Naive B cell (primary cell): Measurements from ENCODE around the gene SLAIN2. TPM values are rescaled to one million over a fixed set of nuclear protein-coding genes. Genes with fewer than 3 reads are reported as not detected.

Experiments used
- ATAC-seq, 2 donors: fragments of 150-1000 bp; cut with Tn5 transposase; 2 replicates each; pipeline ENCODE4 v1.10.0; 2021; ENCODE audit warnings: low read depth in 2 of 2, mild to moderate bottlenecking in 2 of 2, moderate library complexity in 2 of 2
- DNase-seq: peaks from one replicate; pipeline ENCODE4 v3.0.0; 2022
- H3K27ac Mint-ChIP-seq, 6 donors: one replicate each; pipeline ENCODE4 v1.8.0; 2020 to 2022; ENCODE audit warnings: mild to moderate bottlenecking in 6 of 6, mixed read lengths in 6 of 6, moderate library complexity in 5 of 6, inconsistent platforms in 2 of 6
- H3K27me3 Mint-ChIP-seq, 3 donors: one replicate each; pipeline ENCODE4 v1.8.0; 2021 to 2022; ENCODE audit warnings: mixed read lengths in 3 of 3, mild to moderate bottlenecking in 1 of 3
- H3K36me3 Mint-ChIP-seq, 2 donors: one replicate each; pipeline ENCODE4 v1.8.0; 2020 to 2022; ENCODE audit warnings: mixed read lengths in 2 of 2, inconsistent platforms in 1 of 2, mild to moderate bottlenecking in 1 of 2
- H3K4me1 Mint-ChIP-seq, 3 donors: one replicate each; pipeline ENCODE4 v1.8.0; 2020 to 2022; ENCODE audit warnings: mixed read lengths in 3 of 3, inconsistent platforms in 1 of 3, mild to moderate bottlenecking in 1 of 3, moderate library complexity in 1 of 3
- H3K4me3 Mint-ChIP-seq, 8 donors: one replicate each; pipeline ENCODE4 v1.8.0; 2020 to 2022; ENCODE audit warnings: mild to moderate bottlenecking in 8 of 8, mixed read lengths in 8 of 8, moderate library complexity in 8 of 8, inconsistent platforms in 2 of 8
- H3K9me3 Mint-ChIP-seq, 7 donors: one replicate each; pipeline ENCODE4 v1.8.0; 2020 to 2022; ENCODE audit warnings: mixed read lengths in 7 of 7, mild to moderate bottlenecking in 5 of 7, inconsistent platforms in 2 of 7, moderate library complexity in 1 of 7
- polyA plus RNA-seq, 6 donors: library from polyadenylated mRNA; unstranded; fragments of 300-500 nt; fragmentation: Illumina TruSeq; gene quantifications; one replicate each; pipeline ENCODE4 v1.2.3, GENCODE V29; 2021; ENCODE audit warnings: low read depth in 6 of 6

Gene SLAIN2
- polyA plus RNA-seq, 6 donors from 2014 or later, result 14.5 to 33.2 (median 28.0) TPM

DNA sequence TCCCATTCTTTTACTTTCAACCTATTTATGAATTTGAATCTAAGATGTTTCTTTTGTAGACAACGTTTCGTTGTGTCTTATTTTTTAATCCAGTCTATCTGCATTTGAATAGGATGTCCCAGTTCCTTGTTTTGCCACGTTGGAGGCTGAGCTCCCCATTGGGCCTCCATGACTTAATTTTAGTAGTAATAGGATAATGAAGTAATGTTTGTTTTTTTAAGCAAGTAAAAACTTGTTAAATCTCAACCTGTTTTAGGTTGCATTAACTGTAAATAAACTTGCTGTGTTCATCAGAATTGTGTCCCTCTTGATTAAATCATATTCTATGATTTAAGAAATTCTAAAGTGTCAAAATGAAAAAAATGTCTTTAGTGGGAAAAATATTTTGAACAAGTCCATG is 25.3 kb downstream of the SLAIN2 start:
- H3K27me3 Mint-ChIP-seq, result no peaks in the 10 kb centered on the region
- H3K27ac Mint-ChIP-seq, result no peak overlapping the region
- ATAC-seq (no peak), DNase-seq (no peak)
- H3K4me1 Mint-ChIP-seq, result peaks cover 28 to 48% (median 29%) of the 10 kb centered on the region in 3 donors
- peaks cover 0 to 5% of the 10 kb centered on the region in 2 donors for H3K36me3 Mint-ChIP-seq
- H3K4me3 Mint-ChIP-seq, result no peak overlapping the region
- H3K9me3 Mint-ChIP-seq, result no peaks in the 10 kb centered on the region

- Mint-ChIP-seq H3K9me3 (no peaks in the 10 kb centered on the region), H3K36me3 (peaks cover 0 to 5% of the 10 kb centered on the region in 2 donors), H3K4me3 (no peak overlapping the region), H3K27me3 (no peaks in the 10 kb centered on the region), H3K27ac (peak overlapping the region in 1 of 6 donors; percentile 23), H3K4me1 (peaks cover 27 to 48% (median 27%) of the 10 kb centered on the region in 3 donors)
- ATAC-seq, result no peak
- no peak for DNase-seq
Observed at GRCh38 chr4:48367016-48367415, 25.7 kb downstream of the SLAIN2 start.

DNA sequence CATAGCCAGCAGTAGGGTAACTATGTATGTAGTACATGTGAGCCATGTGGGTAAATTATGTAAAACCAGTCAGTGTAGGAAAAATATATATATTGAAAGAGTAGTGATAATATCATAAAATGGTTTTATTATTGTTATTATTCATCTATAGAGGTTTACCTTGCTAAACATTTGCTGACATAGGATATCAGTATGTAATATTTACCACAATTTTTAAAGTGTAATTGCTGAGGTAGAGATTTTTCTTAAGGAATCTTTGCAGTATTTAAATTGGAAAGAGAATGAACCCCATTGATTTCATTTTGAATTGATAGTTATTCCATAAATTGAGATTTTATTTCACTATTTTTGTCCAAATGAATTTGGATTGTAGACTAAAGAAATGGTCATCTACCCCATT is 27.1 kb downstream of the SLAIN2 start:
- Mint-ChIP-seq H3K9me3 (no peaks in the 10 kb centered on the region), H3K4me3 (no peak overlapping the region), H3K36me3 (peaks cover 0 to 5% of the 10 kb centered on the region in 2 donors), H3K27me3 (no peaks in the 10 kb centered on the region), H3K4me1 (peaks cover 27 to 48% (median 34%) of the 10 kb centered on the region in 3 donors), H3K27ac (no peak overlapping the region)
- DNase-seq (no peak), ATAC-seq (no peak)

- H3K27ac Mint-ChIP-seq, result no peak overlapping the region
- peaks cover 33 to 48% (median 34%) of the 10 kb centered on the region in 3 donors for H3K4me1 Mint-ChIP-seq
- DNase-seq, result no peak
- peaks cover 0 to 5% of the 10 kb centered on the region in 2 donors for H3K36me3 Mint-ChIP-seq
- H3K27me3 Mint-ChIP-seq, result no peaks in the 10 kb centered on the region
- H3K4me3 Mint-ChIP-seq, result peak overlapping the region in 1 of 8 donors; percentile 36
- ATAC-seq, result no peak
- no peaks in the 10 kb centered on the region for H3K9me3 Mint-ChIP-seq
Observed at GRCh38 chr4:48369248-48369647, 27.9 kb downstream of the SLAIN2 start.

- no peaks in the 10 kb centered on the region for H3K27me3 Mint-ChIP-seq
- ATAC-seq, result no peak
- DNase-seq, result no peak
- no peaks in the 10 kb centered on the region for H3K9me3 Mint-ChIP-seq
- H3K36me3 Mint-ChIP-seq, result peaks cover 0 to 7% of the 10 kb centered on the region in 2 donors
- no peak overlapping the region for H3K4me3 Mint-ChIP-seq
- H3K4me1 Mint-ChIP-seq, result peaks cover 38 to 48% (median 39%) of the 10 kb centered on the region in 3 donors
- H3K27ac Mint-ChIP-seq, result peak overlapping the region in 3 of 6 donors; percentile 16 to 74 (median 21)
Observed at GRCh38 chr4:48369771-48370170, 28.4 kb downstream of the SLAIN2 start.

DNA sequence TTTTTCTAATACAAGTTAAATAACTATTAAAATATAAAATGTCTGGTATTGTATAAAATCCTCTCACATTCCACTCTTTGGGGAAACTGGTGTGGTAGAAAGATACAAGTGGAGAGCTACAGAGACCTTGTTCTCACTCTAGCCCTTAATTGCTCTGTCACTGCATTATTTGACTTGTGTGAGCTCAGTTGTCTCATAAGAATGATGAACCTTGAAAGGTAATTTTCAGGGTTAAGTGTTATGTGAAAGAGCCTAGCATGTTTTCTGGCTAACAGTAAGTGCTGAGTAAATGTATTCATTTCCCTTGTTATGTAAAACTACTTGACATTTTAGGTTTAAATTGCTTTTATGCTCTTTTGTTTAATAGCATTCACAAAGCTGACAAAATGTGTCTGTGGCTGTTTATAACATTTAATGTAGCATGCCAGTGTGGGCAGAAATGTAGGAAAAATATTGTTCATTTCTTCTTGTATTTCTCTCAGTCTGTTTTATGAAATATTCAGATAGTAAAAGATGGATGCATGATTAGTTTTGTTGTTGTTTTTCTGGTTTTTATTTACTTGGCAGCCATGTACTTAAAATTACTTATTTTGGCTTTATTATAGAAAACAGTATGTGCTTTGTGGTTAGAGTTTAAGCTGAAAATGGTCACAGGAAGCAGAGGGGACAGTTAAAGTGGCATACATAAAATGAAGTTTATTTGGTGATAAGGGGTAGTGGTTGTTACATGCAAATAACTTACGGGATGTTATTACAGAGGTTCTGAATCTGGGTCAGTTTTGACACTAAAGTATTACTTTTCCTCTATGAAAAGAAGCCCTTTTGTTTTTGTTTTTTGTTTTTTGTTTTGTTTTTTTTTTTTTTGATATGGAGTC is 29.2 kb downstream of the SLAIN2 start:
- no peaks in the 10 kb centered on the region for H3K9me3 Mint-ChIP-seq
- peaks cover 43 to 48% (median 43%) of the 10 kb centered on the region in 3 donors for H3K4me1 Mint-ChIP-seq
- ATAC-seq (no peak), DNase-seq (no peak)
- H3K4me3 Mint-ChIP-seq, result peak overlapping the region in 1 of 8 donors; percentile 23
- H3K27me3 Mint-ChIP-seq, result no peaks in the 10 kb centered on the region
- peak overlapping the region; percentile 26 to 88 (median 52) for H3K27ac Mint-ChIP-seq
- peaks cover 4 to 14% of the 10 kb centered on the region in 2 donors for H3K36me3 Mint-ChIP-seq

GRCh38 chr4:48372272-48372671 is 30.9 kb downstream of the SLAIN2 start:
- H3K27ac Mint-ChIP-seq, result no peak overlapping the region
- no peak overlapping the region for H3K4me3 Mint-ChIP-seq
- ATAC-seq (no peak), DNase-seq (no peak)
- no peaks in the 10 kb centered on the region for H3K27me3 Mint-ChIP-seq
- H3K4me1 Mint-ChIP-seq, result peaks cover 33 to 39% (median 38%) of the 10 kb centered on the region in 3 donors
- peaks cover 10 to 19% of the 10 kb centered on the region in 2 donors for H3K36me3 Mint-ChIP-seq
- H3K9me3 Mint-ChIP-seq, result no peaks in the 10 kb centered on the region

DNA sequence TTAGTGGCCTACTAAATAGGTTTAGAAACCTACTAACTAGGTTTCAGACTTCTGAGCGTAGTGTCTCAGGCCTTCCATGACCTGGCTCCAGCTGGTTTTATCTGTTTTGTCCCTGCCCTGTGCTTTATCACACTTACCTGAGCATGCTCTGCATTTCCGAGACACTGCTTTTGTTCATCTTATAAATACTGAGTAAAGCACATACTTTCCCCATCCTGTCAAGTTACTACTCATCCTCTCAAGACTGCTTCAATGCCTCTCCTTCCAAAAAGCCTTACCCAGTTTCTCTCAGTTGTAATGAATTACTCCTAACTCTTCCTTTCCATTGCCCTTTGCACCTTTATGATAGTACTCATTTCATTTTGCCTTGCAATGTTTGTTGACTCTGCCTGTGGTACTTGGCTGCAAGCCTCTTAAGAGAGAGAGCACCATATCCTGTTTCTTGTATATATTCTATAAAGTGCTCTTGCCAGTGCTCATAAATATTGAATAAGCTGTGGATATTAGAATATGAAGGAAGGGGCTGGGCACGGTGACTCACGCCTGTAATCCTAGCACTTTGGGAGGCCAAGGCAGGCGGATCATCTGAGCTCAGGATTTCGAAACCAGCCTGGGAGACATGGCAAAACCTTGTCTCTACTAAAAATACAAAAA is 34.4 kb downstream of the SLAIN2 start:
- ATAC-seq, result no peak
- DNase-seq, result no peak
- H3K9me3 Mint-ChIP-seq, result no peaks in the 10 kb centered on the region
- H3K4me1 Mint-ChIP-seq, result peaks cover 9 to 23% (median 22%) of the 10 kb centered on the region in 3 donors
- peaks cover 10 to 31% of the 10 kb centered on the region in 2 donors for H3K36me3 Mint-ChIP-seq
- H3K4me3 Mint-ChIP-seq, result peak overlapping the region in 1 of 8 donors; percentile 6
- no peak overlapping the region for H3K27ac Mint-ChIP-seq
- no peaks in the 10 kb centered on the region for H3K27me3 Mint-ChIP-seq

DNA sequence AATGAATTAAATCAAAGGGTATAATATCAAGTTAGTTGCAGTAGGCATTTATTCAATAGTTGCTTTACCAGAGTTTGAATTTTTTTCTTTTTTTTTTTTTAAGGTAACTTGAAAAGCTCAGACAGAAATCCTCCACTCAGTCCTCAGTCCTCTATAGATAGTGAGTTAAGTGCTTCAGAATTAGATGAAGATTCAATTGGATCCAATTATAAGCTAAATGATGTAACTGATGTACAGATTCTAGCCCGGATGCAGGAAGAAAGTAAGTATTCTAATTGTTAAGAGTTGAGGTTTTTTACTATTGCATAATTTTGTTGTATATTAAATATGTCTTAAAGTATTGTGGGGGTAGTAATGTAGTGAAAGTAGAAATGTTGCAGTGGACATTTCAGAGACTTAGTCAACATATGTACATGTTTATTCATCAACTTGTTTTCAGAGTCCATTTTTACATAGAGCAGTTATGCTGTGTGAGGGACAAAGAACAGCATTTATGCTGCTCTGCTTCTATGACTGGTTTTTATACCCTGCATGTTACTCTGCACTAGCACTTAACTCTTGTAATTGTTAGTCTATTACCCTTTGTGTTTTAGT is 38.4 kb downstream of the SLAIN2 start:
- peaks cover 0 to 11% (median 9%) of the 10 kb centered on the region in 3 donors for H3K4me1 Mint-ChIP-seq
- no peaks in the 10 kb centered on the region for H3K27me3 Mint-ChIP-seq
- ATAC-seq (no peak), DNase-seq (no peak)
- H3K36me3 Mint-ChIP-seq, result peaks cover 11 to 34% of the 10 kb centered on the region in 2 donors
- H3K9me3 Mint-ChIP-seq, result no peaks in the 10 kb centered on the region
- peak overlapping the region in 1 of 6 donors; percentile 38 for H3K27ac Mint-ChIP-seq
- H3K4me3 Mint-ChIP-seq, result no peak overlapping the region

DNA sequence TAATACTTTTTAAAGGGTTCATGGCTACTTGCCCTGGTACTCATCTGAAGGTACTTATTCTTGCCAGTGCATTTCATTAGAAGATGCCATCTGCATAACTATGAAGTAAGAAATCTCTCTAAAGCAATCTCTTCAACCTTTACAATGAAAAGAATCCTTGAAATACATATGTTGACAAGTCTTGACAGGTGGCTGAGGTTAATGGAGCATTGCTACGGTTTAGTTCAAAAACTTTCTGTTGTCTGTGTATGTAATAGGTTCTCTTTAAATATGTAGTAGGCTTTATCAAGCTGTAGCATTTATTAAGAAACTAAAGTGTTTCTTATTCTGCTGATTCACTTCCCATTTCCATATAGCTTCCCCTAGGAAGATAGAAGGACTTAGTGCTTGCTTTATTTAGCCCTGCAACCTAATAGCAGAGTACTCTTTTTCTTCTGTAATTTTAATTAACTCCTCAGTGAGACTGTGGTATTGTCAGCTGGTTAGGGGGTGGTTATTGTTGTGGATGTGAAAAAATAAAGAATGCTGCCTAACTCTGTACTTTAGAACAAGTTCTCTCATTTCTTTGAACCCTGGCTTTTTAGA is 39.3 kb downstream of the SLAIN2 start:
- H3K27ac Mint-ChIP-seq, result peak overlapping the region in 1 of 6 donors; percentile 39

GRCh38 chr4:48388525-48389154 is 47.3 kb downstream of the SLAIN2 start:
- no peaks in the 10 kb centered on the region for H3K9me3 Mint-ChIP-seq

More for the DNA sequence above, 39.3 kb downstream of the SLAIN2 start:
- Mint-ChIP-seq H3K4me1 (peaks cover 0 to 3% (median 3%) of the 10 kb centered on the region in 3 donors), H3K4me3 (no peak overlapping the region), H3K9me3 (no peaks in the 10 kb centered on the region), H3K36me3 (peaks cover 16 to 30% of the 10 kb centered on the region in 2 donors), H3K27me3 (no peaks in the 10 kb centered on the region)
- ATAC-seq (no peak), DNase-seq (no peak)

DNA sequence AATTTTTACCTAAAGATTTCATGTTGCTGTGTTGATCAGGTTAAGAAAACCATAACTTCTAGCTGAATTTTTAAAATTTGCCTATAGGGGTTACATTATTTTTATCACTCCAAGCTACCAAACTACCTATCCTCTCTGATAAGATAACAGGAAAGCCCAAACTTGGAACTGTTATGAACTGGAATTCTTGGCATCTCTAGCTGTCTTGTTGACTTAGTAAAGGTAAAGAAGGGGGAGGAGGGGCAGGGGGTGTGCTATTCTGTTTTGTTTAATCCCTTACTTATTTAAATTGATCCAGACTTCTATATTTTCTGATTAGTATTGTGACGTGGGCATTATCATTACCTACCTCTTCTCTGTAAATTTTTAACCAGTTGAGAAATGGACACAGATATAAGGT is 54.7 kb downstream of the SLAIN2 start:
- DNase-seq, result no peak
- Mint-ChIP-seq H3K27ac (no peak overlapping the region), H3K4me3 (no peak overlapping the region), H3K27me3 (no peaks in the 10 kb centered on the region), H3K9me3 (peaks cover 0 to 2% (median 0%) of the 10 kb centered on the region in 7 donors), H3K4me1 (peaks cover 8 to 29% (median 11%) of the 10 kb centered on the region in 3 donors), H3K36me3 (peaks cover 11 to 15% of the 10 kb centered on the region in 2 donors)
- no peak for ATAC-seq

More at GRCh38 chr4:48388525-48389154, 47.3 kb downstream of the SLAIN2 start:
- DNase-seq (no peak), ATAC-seq (no peak)
- H3K4me3 Mint-ChIP-seq, result no peak overlapping the region
- no peaks in the 10 kb centered on the region for H3K27me3 Mint-ChIP-seq
- H3K36me3 Mint-ChIP-seq, result peaks cover 17 to 26% of the 10 kb centered on the region in 2 donors
- peaks cover 0 to 4% (median 0%) of the 10 kb centered on the region in 3 donors for H3K4me1 Mint-ChIP-seq
- H3K27ac Mint-ChIP-seq, result no peak overlapping the region
